Measurements from ENCODE around the gene GRM7. TPM values are rescaled to one million over a fixed set of nuclear protein-coding genes. Genes with fewer than 3 reads are reported as not detected.

GRM7 gene
- polyA plus RNA-seq, 1 experiment, result not detected

DNA sequence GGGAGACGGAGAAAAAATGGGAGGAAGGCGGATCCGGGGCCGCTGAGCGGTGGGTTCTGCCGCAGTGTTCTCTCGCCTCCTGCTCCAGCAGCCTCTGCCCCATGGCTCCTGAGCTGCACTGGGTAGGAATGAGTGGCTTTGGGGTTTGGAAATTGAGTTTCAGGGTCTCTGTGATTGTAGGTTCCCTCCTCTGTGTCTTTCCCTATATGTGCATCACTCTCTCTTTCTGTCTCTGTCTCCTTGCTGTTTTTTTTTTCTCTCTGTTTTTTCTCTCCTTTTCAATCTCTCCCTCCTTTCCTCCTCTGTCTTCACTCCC lies 1.9 kb downstream of the GRM7 start:
- Histone ChIP-seq H3K27me3 (ENCODE audit: control insufficient read depth, insufficient read depth, low read length) (no peaks in the 10 kb centered on the region), H3K4me3 (ENCODE audit: low read depth, low read length) (no peak overlapping the region), H3K27ac (ENCODE audit: low read depth, low read length) (no peak overlapping the region), H3K9me3 (ENCODE audit: control insufficient read depth, insufficient read depth, low read length) (peaks cover 35% of the 10 kb centered on the region)
- CTCF ChIA-PET, result no interaction called here
- TF ChIP-seq CTCF (IDR thresholded peaks at IDR 0.05; ENCODE audit: low read depth, low read length), result no peak
- no peak for DNase-seq (ENCODE audit: low read depth, low spot score)
- POLR2A ChIA-PET, result no interaction called here

DNA sequence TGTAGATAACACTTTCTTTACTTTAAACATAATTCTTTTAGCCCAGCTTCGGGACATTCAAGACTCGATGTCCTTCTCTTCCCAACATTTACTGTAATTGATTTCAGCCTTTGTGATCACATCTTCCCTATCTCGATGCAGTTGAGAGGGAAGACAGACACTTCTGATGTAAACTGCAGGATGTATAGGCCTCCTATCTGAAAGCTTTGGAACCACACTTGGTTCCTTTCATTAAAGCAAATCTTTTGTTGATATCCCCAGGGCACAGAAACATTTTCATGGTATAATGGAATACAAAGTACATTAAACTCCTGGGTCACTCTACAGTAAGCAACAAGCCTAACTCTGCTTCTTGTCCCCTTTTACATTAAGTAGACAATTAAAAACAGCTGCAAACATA lies 6.4 kb downstream of the GRM7 start:
- no peak overlapping the region for H3K4me3 ChIP-seq (ENCODE audit: low read depth, low read length)
- ChIA-PET POLR2A (no interaction called here), CTCF (interaction anchor here (0.7 kb wide), 1 partner anchor 10 kb away, joined by 3 read pairs; no protein-coding TSS in a partner anchor)
- no peaks in the 10 kb centered on the region for H3K27me3 ChIP-seq (ENCODE audit: control insufficient read depth, insufficient read depth, low read length)
- TF ChIP-seq CTCF (IDR thresholded peaks at IDR 0.05; ENCODE audit: low read depth, low read length), result no peak
- no peak for DNase-seq (ENCODE audit: low read depth, low spot score)
- H3K27ac ChIP-seq (ENCODE audit: low read depth, low read length), result no peak overlapping the region
- peaks cover 16% of the 10 kb centered on the region for H3K9me3 ChIP-seq (ENCODE audit: control insufficient read depth, insufficient read depth, low read length)

DNA sequence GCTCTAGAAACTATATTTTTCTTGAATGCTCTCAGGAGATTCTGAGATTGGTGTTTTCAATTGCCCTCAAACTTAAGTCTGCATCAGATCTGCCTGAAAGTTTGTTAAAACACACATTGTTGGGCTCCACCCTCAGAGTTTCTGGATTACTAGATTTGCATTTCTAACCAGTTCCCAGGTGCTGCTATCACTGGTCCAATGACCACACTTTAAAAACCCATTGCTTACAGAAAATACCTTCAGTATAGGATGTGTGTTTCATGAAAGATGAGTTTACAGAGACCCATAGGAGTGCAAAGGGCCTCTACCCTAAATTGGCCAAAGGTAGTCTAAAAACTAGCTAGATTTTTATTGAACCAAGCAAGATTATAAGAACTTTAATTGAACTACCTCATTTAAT lies 17.8 kb downstream of the GRM7 start:
- Histone ChIP-seq H3K27me3 (ENCODE audit: control insufficient read depth, insufficient read depth, low read length) (no peaks in the 10 kb centered on the region), H3K9me3 (ENCODE audit: control insufficient read depth, insufficient read depth, low read length) (peaks cover 5% of the 10 kb centered on the region), H3K4me3 (ENCODE audit: low read depth, low read length) (no peak overlapping the region), H3K27ac (ENCODE audit: low read depth, low read length) (no peak overlapping the region)
- no peak for DNase-seq (ENCODE audit: low read depth, low spot score)
- ChIA-PET CTCF (no interaction called here), POLR2A (no interaction called here)
- no peak for TF ChIP-seq CTCF (IDR thresholded peaks at IDR 0.05; ENCODE audit: low read depth, low read length)

- Histone ChIP-seq H3K4me3 (ENCODE audit: low read depth, low read length) (no peak overlapping the region), H3K9me3 (ENCODE audit: control insufficient read depth, insufficient read depth, low read length) (no peaks in the 10 kb centered on the region), H3K27me3 (ENCODE audit: control insufficient read depth, insufficient read depth, low read length) (no peaks in the 10 kb centered on the region), H3K27ac (ENCODE audit: low read depth, low read length) (no peak overlapping the region)
- ChIA-PET POLR2A (no interaction called here), CTCF (no interaction called here)
- no peak for TF ChIP-seq CTCF (IDR thresholded peaks at IDR 0.05; ENCODE audit: low read depth, low read length)
- DNase-seq (ENCODE audit: low read depth, low spot score), result no peak
These were observed 51.3 kb downstream of the GRM7 start for GRCh38 chr3:6912240-6912639.

DNA sequence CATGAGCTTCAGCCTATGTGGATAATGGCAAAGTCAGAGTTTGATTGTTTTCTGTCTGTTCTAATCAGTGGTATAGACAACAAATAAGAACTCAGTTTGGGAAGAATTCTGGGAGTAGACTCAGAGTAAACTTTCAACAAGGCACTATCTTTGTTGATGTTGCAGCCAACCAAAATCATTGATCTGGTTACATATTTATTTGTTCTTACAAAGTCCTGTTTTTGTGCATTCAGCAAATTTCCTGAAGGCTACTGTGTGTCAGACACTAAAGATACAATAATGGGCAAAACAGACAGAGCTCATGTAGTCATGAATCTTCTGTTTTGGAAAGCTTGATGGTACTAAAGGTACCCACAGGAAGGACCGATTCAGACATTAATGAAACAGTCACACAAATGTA lies 55.0 kb downstream of the GRM7 start:
- Histone ChIP-seq H3K9me3 (ENCODE audit: control insufficient read depth, insufficient read depth, low read length) (peaks cover 3% of the 10 kb centered on the region; the same call in 1 of the 2 replicates), H3K27me3 (ENCODE audit: control insufficient read depth, insufficient read depth, low read length) (no peaks in the 10 kb centered on the region), H3K27ac (ENCODE audit: low read depth, low read length) (no peak overlapping the region), H3K4me3 (ENCODE audit: low read depth, low read length) (no peak overlapping the region)
- DNase-seq (ENCODE audit: low read depth, low spot score), result no peak
- ChIA-PET POLR2A (no interaction called here), CTCF (no interaction called here)
- TF ChIP-seq CTCF (IDR thresholded peaks at IDR 0.05; ENCODE audit: low read depth, low read length), result no peak

All from AG04450 (cell line).